Measurements from ENCODE around the gene MTARC1.
A peak's percentile ranks its signal among the peaks of the same experiment; 100 is the strongest.

Gene MTARC1

DNA sequence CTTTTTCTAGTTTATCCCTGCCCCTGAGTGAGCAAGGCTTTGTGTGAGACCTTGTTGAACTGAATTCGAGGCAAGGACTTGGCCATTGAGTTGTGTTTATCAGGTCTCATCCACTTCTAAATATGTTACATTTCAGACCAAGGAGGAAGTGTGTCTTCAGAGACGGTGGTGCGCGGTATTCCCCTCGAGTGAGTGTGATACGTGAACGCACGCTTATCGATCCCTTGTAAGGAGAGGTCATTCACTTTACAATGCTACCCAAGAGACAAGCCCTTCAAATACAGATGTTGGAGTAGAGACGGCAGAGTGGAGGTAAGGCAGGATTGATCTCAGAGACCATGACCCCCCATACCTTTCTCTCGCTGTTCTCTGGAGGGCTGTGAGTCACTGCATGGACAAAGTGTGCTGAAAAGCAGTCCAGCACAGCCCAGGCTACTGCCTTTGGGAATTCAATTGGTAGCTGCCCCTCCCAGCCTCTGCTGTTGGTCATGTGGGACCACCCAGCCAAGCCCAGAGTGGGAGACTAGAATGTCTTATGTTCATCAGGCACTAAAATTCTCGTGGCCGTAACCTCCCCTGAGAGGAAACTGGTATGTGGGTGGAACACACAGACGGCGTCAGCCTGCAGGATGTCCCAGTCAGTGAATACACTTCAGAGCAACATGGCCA lies 16.3 kb upstream of the MTARC1 start:
- DNase-seq (ENCODE audit: low spot score) = peak; percentile 30

DNA sequence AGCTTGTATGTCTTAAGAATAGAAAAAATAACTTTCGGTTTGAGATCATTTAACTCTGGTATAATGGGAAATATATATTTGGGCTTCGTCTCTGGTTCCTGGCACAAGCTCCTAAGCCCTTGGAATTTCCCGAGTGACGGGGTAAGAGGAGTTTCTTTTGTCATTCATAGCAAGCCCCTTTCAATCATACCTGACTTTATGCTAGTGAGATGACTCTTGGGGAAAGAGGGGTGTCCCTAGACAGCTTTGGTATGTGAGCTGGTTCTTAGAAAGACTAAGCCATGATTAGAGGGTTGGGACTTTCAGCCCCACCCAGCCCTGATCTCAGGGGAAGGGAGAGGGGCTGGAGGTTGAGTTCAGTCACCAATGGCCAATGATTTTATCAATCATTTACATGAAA lies 13.9 kb upstream of the MTARC1 start:
- peak; percentile 23 for DNase-seq (ENCODE audit: low spot score)

DNA sequence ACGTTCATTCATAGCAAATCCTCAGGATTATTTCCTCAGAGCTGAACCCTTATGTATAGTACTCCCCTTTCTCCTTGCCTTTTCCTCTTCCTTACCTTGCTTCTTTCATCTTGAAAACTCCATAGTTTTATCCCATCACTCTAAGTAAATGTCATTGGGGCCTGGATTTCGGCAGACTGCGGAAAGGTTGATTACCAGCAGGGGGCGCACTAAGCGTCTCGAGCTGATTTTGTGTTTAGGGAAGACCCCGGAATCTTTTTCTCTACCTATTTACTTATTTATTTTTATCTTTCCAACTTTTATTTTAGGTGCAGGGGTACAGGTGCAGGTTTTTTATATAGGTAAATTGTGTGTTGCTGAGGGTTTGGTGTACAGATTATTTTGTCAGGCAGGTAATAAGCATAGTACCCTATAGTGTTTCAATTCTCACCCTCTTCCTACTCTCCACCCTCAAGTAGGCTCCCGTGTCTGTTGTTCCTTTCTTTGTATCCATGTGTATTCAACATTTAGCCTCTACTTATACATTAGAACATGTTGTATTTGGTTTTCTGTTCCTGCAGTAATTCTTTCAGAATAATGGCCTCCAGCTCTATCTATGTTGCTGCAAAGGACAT lies 11.4 kb upstream of the MTARC1 start:
- peak; percentile 57 for DNase-seq (ENCODE audit: low spot score)

DNA sequence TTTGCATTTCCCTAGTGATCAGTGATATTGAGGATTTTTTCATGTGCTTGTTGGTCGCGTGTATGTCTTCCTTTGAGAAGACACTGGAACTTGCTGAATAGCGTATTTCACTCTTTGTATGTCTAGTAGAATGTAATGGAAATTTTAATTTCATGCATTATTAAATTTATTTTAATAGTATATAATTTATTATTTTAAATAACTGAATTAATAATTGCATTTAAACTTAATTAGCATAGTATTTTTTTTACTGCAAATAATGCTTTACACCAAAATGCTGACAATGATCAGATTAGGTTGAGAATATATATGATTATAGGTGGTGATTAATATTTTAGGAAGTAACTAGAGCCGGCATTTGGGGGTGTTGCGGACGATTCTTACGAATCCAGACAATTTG lies 10.5 kb upstream of the MTARC1 start:
- DNase-seq (ENCODE audit: low spot score) = peak; percentile 25

DNA sequence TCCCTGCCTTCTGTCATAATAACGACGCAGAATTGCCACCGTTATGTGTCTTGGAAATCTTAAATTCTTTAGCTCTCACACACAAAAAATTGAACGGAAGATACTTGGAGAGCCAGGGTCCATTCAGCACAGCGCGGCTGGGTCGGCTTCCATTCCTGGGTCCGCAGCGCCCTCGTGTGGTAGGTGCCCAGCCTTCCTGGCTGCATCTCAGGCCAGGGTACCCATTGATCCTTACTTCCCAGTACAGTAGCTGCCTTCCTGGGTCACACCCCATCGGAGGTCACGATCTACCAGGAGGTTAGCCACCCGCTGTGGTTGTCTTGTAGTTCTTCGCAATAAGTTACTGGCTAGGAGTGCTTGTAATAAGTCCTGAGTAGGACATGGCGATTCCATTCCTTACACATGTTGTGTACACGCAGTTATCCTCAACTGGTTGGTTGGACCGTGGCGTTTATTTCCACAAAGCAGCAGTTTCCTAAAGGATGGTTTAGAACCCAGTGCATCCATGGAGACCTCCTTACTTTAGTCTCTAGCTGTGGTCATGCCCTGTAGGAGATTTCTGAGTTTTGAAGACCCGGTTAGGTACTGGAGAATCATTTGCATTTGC lies 9.9 kb upstream of the MTARC1 start:
- DNase-seq (ENCODE audit: low spot score) = peak; percentile 90

DNA sequence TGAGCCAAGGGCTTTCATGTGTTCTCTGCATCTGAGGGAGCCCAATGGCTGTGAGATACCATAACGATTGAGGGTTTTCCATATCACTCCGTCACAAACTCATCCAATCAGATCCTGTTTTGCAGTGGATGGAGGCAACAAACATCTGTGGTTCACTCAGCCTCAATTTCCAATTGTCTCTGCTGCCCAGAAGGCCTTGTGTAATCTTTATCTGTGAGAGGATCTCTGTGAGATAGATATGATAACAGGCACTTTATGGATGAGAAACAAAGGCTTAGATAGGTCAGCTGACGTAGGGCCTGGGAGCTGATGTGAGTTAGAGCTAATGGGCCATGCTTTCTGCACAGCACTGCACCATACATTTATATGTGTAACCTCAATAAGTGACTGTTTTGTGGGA lies 3.3 kb upstream of the MTARC1 start:
- DNase-seq (ENCODE audit: low spot score) = no peak

DNA sequence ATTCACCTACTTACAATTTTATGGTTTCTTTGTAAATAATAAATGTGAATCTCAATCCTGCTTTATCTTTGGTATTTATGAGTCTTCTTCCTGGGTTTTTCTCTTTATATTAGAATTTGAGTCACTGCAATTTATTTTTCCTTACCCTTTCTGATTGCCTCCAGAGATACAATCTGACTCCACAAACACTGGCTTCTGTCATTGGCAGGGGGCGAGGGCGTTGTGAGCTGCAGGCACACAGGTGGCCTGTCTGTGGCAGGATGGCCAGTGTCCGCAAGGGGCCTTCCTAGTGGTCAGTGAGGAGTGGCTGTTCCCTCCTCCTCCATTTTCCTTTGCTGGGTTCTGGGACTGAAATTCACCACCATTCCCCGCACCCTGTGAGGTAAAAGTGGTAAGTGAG lies 2.0 kb upstream of the MTARC1 start:
- DNase-seq (ENCODE audit: low spot score) = no peak

DNA sequence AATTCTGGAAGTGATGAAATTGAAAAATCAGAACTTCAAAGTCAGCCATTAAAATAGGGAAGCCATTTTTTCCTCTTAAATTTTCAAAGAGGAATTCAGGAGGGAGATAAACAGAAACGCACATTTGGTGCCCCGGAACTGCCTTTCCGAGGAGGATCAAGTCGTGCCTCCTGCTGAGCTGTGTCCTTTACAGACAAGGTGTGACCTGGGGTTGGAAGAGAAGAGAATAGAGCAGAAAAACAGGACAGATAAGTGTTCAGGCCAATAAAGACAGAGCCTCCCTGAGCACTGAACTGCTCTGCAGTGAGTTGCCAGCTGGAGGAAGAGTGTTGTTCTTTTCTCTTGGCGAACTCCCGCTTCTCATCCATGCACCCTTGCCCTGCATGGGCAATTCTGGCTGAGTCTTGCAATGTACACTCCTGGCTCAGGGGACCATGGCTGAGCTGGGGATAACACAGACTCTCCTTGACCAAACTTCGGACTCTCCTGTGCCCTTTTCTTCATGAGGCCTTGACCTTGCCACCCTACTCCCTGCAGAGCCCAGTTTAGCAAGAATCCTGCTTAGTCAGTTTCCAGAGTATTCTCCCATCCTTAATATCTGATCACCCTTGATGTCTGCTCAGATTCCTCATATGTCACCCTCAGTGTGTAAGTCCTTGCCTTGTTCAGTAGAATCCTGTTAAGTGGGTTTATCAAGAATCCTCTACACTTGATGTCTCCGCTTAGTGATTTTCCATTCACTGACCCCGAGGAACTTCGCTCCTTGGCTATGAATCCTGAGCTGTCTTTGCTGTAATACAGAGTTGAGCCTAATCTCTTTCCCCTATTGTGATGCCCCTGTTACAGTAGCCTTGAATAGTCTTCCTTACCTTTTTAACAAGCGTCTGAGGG lies 1.3 kb upstream of the MTARC1 start:
- no peak for DNase-seq (ENCODE audit: low spot score)

DNA sequence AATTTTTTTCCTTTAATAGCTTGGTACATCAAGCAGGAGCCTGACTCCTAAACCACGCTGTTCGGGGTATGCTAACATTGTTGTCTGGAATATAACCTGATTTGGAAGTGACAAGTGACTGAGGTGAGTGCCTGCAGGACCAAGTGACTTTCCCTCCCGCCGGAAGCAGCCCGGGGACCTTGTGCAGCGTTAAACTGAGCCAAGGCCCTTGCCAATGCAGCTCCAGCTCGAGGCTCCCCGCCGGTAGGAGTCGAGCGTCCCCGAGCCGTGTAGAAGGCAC lies 716 bp upstream of the MTARC1 start:
- no peak for DNase-seq (ENCODE audit: low spot score)

DNA sequence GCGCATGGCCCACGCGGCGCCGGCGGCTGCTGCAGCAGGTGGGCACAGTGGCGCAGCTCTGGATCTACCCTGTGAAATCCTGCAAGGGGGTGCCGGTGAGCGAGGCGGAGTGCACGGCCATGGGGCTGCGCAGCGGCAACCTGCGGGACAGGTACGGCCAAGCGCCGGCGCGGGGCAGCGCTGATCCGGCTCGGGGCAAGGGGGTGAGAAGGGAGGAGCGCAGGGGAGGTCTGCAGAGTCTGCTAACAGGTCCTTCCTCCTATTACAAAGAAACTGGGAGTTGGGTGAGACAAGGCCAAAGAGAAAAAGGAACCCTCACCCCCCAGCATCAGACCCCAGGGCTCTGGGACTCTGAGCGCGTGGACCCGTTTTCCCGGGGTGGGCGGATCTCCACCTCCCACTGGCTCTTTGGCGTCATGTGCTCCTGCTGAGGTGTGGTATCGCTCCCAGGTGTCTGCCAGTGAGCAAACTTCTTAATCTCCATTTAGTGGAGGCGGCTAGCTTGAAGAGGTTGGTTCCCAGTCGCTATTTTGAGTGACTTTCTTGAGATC lies 431 bp downstream of the MTARC1 start:
- DNase-seq (ENCODE audit: low spot score) = no peak

DNA sequence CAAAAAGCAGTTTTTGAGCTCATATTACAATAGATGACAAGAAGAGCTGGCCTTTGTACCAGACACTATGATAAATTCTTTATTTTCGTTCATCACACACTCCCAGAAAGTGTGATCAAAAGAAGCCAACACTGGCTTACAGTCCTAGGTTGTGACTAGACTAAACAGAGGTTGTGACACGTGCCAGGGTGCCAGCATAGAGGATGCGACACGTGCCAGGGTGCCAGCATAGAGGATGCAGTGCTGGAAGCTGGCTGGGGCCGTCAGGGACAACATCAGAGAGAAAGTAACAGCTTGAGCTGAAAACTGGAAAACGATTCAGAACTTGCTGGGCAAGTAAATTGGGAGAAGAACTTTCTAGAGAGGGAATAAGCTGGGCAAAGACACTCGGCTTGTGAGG lies 2.2 kb downstream of the MTARC1 start:
- peak; percentile 8 for DNase-seq (ENCODE audit: low spot score)

DNA sequence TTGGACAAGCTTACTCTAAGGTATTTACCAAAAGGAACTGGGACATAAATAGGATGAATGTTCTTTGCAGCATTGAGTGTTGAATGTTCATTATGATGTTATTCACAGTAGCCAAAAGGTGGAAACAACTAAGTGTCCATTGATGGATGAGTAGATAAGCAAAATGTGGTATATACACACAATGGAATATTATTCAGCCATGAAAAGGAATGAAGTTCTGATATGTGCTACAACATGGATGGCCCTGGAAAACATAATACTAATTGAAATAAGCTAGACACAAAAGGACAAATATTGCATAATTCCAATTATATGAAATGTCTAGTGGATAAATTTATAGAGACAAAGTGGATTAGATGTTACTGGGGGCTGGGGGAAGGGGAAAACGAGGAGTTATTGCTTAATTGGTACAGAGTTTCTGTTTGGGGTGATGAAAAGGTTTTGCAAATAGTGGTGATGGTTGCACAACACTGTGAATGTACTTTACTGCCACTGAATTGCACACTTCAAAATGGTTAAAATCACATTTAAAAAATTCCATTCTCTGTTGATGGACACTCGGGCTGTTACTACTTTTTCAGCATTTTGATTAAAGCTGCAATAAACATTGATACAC lies 2.9 kb downstream of the MTARC1 start:
- DNase-seq (ENCODE audit: low spot score) = no peak

DNA sequence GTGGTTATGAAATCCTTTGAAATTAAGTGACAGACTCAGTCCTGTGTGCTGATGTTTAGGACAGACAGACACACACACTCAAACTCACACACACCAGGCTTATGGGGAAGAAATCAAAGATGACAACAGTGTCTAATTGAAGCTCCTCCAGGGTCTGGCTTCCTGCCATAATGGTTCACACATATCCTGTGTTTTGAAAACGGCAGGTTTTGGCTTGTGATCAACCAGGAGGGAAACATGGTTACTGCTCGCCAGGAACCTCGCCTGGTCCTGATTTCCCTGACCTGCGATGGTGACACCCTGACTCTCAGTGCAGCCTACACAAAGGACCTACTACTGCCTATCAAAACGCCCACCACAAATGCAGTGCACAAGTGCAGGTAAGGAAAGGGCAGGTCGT lies 4.6 kb downstream of the MTARC1 start:
- DNase-seq (ENCODE audit: low spot score) = no peak

DNA sequence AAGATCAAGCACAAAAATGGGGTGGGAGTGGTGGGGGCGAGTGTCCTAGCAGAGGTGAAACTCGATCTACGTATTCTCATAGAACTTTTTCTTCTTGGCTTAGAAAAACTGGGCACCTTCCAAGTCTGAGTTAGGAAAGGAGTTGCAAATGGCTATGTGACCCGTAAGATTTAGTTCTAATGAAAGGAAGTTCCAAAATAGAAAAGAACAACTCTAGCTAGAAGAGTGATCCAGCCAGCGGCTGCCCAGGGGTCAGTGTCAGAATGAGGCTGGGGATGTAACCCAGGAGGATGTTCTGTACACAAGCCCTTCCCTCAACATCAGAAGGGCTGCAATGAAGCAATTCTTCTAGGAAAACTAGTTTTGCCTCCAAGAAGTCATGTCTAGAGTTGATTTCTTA lies 5.2 kb downstream of the MTARC1 start:
- DNase-seq (ENCODE audit: low spot score) = peak; percentile 9

DNA sequence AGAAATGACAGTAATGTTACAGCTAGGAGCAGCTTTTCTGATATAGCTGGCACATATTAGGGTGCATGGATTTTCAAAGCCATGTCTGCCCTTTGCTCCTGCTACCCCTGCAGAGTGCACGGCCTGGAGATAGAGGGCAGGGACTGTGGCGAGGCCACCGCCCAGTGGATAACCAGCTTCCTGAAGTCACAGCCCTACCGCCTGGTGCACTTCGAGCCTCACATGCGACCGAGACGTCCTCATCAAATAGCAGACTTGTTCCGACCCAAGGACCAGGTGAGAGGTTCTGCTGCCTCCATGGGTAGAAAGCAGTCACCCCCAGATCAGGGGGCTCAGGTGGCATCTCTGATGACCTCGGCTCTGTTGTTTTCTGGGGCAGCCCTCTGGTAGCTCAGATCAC lies 9.8 kb downstream of the MTARC1 start:
- DNase-seq (ENCODE audit: low spot score) = no peak

DNA sequence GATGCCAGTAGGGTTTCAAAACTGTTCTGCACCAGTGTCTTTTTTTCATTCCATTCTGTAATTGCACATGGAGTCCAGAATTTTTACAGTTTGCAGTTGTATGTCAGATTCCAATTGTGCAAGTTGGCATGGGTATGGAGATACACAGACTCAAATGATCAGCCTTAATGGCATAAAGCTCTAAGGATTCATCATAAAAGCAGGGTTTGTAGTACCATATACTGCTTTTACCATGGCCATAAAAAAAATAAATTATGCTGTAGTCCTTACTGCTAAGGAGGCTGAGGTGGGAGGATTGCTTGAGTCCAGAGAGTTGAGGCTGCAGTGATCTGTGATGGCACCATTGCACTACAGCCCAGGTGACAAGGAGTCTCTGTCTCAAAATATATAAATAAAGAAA lies 10.3 kb downstream of the MTARC1 start:
- no peak for DNase-seq (ENCODE audit: low spot score)

DNA sequence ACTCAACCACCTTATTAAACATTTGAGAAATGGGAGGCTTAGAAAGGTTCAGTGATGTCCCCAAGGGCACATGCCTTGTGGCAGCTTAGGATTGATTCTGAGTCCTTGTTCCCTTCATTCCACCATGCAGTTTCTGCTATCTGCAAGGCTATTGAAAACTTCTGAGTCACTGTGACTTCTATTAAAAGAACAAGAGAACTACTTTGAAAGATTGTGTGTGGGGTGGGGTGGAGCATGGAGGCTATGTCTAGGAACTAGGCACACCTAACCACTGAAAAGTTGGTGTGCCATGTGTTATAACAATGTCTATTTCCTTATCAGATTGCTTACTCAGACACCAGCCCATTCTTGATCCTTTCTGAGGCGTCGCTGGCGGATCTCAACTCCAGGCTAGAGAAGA lies 10.8 kb downstream of the MTARC1 start:
- DNase-seq (ENCODE audit: low spot score) = no peak

DNA sequence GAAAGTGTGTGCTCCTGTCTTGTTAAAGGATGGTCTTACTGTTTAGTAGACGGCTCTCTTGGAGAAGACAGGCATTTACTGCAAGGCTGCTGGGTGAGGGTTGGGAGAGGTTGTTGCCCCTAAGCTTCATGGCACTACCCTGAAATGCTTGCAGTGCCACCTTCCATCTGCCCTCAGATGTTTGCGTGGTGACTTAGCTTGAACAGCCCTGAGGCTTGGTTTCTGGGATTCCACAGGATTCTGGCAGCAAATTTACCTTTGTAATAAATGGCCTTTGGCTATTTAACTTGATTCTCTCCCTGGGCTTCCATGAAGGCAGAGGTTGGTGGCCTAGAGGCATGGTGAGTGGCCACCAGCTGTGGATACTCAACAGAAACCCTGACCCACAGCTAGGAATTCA lies 11.6 kb downstream of the MTARC1 start:
- no peak for DNase-seq (ENCODE audit: low spot score)

DNA sequence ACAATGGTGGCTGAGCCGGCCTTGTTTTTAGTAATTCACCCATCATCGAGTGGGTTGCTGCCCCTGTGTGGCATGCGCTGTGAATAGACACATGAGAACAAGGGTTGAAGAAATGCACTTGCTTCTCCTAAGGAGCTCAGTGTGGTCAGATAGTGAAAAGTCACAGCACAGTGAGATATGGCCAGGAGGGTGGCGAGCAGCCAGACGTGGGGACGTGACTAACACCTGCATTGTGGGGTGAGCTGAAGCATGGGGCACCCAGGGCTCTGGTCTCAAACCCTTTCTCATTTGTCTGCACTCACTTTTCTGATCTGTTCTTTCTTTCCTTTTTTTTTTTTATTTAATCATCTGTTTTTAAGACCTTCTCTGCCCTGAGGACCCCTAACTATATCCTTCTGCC lies 13.5 kb downstream of the MTARC1 start:
- DNase-seq (ENCODE audit: low spot score) = no peak

DNA sequence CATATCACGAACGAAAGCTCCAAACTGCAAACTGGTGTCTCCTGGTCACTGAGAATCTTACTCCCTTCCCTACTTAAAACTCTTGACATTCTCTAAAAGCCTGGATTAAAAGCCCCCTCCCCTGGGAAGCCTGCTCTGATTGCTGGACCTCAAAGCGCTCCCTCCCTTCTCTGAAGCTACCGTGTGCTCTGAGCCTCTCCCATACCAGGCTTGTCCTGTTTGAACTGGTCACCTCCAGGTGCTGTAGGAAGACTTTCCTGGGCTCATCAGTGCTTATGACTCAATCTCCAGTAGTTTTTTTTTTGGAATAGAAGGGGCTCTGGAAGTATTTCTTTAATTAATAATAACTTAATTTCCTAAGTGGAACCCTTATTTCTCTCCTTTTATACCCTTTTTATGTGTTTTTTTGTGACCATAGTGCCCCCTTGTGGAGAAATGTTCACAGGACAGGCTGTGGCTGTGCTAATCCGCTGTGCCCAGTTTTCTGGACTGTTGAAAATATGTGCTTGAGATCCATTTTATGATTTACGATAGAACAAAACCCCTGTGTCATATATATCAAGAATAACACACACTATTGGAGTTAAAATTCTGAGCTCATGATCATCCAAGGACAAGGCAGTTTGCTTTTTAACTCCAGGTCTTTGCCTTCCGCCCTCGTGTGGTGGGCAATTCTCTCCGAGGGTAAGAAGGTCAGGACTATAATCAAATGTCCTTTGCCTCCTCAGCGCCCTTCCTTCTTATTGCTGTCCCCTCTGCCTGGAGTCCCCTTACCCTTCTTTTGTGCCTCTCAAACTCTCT lies 16.9 kb downstream of the MTARC1 start:
- no peak for DNase-seq (ENCODE audit: low spot score)

DNA sequence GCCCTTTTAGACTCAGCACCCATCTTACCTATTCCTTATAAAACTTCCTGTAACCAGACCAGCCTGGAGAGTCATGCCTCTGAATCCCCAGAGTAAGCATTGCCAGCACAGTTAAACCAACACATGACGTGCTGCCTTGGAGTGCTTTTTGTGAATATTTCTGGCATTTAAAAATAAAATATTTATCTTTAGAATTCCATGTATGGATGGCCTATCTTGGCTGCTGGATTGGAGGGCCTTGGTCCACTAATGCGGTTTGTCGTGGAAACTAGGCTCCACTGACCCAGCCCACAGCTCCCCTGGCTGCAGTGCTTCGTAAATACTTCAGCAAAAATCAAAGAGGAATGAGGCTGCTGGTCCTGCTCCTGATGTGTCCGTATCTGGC lies 17.5 kb downstream of the MTARC1 start:
- no peak for DNase-seq (ENCODE audit: low spot score)

DNA sequence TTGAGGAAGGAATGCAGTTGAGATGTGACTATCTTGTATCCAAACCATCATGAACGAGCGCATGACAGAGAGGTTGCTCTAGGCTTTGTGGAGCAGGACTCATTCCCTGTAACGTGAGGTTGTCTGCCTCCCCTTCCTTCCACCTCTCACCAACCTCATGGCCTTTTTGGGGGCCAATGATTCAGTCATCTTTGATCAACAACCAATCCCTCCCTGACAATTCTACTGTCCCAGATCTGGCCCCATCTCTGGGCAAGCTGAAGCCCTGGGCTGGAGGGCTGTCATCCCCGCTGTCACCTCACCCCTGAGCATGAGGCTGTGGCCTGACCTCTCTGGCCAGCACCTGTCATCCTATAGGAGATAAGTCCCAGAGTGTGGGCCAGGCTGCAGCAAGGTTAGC lies 19.7 kb downstream of the MTARC1 start:
- DNase-seq (ENCODE audit: low spot score) = no peak
